GM20000 (cell line): ENCODE data around the gene VASN.
"Not testable (repeated sequence)": the region's sequence is repeated elsewhere in the genome, so short reads cannot be mapped to it uniquely, and the experiment has no call there.

Experiments used
- DNase-seq: peaks from one replicate; pipeline ENCODE4 v3.0.0; 2012; ENCODE audit warnings: low spot score
- TF ChIP-seq, protein P1 (sequence below): IDR thresholded peaks from 2 replicates; pipeline ENCODE4 v1.5.1; 2012; ENCODE audit warnings: mild to moderate bottlenecking, control low read depth; ENCODE audit errors: extremely low read depth, missing control alignments

Gene VASN

DNA sequence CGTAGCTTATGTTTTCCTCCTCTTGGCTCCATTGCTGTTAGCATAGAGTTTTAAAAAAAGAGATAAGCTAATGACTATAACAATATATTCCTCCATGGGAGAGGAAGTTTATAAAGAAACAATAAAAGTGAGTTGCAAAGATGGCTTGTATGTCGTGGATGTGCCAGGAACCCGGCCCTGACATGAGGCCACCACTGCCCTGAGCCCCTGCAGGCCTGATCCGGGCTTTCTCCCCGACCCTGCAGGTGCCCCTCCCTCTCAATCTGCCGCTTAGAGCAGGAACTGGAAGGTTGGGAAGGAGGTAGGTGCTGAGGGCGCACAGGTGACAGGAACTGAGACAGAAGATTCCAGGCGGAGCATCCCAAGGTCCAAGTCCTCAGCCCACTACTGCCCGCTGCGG lies 32.2 kb upstream of the VASN start:
- TF ChIP-seq, protein P1, sequence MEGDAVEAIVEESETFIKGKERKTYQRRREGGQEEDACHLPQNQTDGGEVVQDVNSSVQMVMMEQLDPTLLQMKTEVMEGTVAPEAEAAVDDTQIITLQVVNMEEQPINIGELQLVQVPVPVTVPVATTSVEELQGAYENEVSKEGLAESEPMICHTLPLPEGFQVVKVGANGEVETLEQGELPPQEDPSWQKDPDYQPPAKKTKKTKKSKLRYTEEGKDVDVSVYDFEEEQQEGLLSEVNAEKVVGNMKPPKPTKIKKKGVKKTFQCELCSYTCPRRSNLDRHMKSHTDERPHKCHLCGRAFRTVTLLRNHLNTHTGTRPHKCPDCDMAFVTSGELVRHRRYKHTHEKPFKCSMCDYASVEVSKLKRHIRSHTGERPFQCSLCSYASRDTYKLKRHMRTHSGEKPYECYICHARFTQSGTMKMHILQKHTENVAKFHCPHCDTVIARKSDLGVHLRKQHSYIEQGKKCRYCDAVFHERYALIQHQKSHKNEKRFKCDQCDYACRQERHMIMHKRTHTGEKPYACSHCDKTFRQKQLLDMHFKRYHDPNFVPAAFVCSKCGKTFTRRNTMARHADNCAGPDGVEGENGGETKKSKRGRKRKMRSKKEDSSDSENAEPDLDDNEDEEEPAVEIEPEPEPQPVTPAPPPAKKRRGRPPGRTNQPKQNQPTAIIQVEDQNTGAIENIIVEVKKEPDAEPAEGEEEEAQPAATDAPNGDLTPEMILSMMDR, result no peak
- no peak for DNase-seq

DNA sequence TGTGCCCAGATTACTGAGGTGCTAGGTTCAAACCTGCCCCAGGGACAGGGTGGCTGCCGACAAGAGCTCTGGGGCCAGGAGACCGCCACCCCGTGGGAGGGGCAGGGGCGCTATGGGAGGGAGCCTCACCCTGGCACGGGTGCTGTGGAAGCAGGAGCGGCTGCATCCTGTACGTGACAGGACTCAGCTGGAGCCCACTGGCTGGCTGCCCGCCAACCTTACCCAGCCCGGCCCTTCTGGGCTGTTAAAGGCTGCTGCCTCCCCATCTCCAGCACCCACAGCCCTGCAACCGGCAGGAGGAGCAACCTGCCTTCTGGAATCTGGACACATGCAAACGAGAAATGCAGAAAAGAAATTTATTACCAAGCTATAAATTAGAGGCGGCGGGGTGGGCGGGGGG lies 31.7 kb upstream of the VASN start:
- TF ChIP-seq, protein P1, result no peak
- DNase-seq, result no peak

DNA sequence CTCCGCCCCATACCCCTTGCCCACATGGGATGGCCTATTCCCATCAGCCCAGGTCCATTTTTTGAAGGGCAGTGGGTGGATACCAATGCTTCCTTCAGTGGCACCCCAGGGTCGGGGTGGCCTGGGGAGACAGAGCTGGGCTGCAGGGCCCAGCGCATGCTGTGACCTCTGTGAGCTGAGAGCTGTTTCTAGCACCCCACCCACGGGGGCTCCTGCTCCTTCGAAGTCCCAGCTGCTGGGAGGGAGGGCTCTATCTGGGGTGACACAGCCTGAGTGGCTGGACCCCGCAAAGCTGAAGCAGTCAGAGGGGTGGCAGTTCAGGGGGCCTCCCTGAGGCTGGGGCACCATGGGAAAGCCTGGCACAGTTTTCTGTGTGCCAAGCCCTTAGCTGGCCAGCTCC lies 31.2 kb upstream of the VASN start:
- TF ChIP-seq, protein P1, result no peak
- DNase-seq, result no peak

DNA sequence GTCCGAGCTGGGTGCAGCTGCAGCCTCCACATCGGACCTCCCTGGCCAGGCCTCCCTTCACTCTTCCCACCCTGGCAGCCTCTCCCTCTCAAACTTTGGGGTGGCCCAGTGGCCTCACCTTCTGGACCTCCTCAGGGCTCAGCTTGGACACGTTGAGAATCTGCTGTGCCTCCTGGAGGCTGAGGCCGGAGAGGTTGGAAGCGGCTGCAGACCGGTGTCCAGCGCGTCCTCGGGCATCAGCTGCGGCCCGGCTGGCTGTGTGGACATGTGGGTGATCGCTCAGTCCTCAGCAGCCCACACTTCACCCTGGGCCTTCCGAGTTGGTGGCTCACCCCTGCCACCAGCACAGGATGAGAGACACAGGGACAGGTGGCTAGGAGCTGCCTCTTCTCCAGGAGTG lies 30.4 kb upstream of the VASN start:
- DNase-seq, result no peak
- TF ChIP-seq, protein P1, result no peak

DNA sequence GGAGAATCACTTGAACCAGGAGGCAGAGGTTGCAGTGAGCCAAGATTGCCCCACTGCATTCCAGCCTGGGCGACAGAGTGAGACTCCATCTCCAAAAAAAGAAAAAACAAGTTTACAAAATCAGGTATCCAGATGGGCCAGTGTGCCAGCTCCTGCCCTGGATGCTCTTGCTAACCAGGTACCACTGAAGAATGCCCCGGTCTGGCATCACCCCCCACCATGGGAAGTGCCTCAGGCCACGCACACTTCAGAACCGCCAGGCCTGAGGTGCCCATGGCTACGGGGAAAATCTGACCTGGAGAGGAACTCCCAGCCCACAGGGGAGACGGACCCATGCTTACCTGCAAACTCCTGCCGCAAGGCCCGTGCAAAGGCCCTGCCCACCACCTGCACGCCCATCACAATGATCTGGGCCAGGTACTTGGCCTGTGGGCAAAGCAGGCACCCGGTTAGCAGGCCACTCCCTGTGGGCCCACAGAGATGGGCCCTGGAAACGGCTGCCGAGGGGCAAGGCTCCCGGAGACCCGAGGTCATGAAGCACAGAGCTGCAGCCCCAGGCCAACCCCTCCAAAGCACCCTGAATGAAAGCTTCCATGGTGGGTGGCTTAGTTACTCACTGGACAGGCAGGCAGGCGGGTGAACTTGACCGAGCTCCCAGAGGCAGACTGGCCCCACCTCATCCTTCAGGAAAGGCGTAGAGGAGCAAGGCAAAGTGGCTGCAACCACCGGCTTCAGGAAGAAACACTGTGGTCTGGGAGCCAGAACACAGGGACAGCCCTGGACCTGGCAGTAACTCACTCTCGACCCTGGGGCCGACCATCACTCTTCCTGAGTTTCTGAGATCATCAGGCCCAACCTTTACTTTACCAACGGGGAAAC lies 28.5 kb upstream of the VASN start:
- TF ChIP-seq, protein P1, result no peak
- no peak for DNase-seq

DNA sequence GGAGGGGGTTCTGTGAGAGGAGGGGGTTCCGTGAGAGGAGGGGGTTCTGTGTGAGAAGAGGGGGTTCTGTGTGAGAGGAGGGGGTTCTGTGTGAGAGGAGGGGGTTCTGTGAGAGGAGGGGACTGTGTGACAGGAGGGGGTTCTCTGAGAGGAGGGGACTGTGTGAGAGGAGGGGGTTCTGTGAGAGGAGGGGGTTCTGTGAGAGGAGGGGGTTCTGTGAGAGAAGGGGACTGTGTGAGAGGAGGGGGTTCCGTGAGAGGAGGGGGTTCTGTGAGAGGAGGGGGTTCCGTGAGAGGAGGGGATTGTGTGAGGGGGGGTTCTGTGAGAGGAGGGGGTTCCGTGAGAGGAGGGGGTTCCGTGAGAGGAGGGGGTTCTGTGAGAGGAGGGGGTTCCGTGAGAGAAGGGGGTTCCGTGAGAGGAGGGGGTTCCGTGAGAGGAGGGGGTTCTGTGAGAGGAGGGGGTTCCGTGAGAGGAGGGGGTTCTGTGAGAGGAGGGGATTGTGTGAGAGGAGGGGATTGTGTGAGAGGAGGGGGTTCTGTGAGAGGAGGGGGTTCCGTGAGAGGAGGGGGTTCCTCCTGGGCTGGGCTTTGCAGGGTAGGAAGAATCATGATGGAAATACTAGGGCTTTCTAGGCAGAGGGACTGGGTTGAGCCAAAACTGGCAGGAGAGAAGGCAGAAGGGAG lies 27.2 kb upstream of the VASN start:
- not testable (repeated sequence) for DNase-seq

DNA sequence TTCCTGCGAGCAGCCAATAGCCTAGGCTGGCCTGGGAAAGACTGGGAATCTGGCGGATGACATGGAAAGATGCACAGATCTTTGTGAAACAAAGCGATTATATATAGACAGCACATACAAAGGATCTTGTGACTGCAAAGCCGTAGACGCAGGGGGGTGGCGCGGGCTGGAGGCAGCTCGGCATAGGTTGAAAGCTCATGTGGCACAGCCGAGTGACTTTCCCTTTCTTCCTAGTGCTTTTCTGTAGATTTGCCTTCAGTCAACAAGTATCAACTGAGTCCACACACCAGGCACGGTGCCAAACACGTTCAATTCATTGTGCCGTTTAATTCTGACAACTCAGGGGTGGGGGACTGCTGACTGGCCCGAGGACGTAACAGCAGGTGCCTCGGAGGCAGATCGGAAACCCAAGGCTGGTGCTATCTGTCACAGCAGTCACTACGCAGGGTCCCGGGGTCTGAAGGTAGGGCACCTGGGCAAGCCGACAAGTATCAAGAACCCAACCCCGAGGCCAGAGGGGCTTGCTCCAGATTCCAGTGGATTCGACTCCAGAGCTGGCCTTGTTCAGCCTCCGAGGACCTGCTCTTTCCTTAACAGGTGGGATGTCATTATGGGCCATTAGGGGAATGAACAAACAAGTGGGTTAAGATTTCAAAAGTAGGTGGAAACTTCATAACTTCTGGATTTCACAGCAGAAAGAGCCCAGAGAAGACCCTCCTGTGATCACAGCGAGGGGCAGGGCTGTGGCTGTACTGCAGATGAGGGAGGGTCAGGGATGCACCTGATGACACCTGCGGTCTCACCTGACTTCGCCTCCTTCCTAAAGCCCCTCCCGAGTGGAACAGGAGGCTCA lies 26.4 kb upstream of the VASN start:
- TF ChIP-seq, protein P1, result no peak
- no peak for DNase-seq
